ENCODE results near the gene UMODL1.

UMODL1 gene

DNA sequence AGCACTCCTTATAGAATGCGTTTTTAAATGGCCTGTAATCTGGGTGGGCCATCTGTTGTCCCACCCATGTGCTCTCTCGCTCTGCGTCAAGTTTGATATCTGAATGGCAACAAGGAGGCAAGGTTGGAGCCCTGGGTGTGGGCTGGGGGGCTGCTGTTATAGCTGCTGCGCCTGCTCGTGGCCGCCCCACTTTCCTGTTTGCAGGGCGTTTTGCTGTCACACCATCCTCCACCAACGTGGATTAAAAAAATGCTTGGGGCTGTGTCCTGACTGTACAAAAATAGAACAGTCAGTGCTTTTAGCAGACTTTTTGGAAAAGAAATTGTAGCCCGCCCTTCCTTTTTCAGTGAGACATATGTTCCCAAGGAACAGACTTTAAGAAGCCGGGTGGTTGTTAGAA is 25.4 kb downstream of the UMODL1 start:
- no peak for DNase-seq (ENCODE audit: low read depth, low spot score)

DNA sequence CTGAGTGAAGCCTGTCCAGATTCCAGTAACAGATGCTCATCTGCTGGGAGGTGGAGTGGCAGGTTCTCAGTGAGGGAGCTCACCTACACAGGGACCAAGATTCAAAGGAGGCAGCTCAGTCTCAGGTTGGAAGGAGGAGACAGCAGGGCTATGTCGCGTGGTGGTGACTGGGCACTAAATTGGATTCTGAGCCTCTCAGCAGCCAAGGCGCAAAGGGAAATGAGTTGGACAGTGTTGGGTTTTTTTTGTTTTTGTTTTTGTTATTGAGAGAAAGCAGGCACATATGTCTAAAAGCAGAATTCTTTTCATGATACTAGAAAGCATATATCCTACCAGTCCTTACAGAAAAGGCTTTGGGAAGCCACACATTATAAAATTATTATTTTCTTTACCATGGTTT is 26.2 kb downstream of the UMODL1 start:
- no peak for DNase-seq (ENCODE audit: low read depth, low spot score)

DNA sequence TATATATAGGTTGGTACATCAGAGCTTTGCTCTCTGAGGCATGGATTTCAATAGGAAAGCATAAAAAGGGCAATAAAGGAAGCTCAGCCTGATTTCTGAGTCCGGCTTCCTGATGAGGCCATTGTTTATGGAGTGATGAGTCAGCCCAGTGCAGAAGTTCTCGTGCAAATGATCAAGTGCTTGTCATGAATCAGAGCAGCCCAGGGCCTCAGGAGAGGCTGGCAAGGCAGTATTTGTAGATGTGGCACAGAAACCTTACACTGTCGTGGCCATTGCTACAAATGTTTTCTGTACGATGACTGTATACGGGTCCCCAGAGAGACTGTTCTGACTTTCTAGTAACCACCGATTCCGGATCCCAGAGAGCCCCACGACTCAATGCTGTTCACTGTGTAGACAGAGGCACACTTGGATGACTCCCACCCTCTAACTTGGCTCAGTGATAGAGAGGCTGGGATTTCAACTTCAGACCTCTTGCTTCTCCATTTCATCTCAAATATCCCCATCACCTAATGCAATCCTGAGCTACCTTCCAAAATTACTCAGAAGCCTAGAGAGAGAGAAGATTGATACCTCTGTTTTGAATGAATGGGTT is 26.8 kb downstream of the UMODL1 start:
- no peak for DNase-seq (ENCODE audit: low read depth, low spot score)

DNA sequence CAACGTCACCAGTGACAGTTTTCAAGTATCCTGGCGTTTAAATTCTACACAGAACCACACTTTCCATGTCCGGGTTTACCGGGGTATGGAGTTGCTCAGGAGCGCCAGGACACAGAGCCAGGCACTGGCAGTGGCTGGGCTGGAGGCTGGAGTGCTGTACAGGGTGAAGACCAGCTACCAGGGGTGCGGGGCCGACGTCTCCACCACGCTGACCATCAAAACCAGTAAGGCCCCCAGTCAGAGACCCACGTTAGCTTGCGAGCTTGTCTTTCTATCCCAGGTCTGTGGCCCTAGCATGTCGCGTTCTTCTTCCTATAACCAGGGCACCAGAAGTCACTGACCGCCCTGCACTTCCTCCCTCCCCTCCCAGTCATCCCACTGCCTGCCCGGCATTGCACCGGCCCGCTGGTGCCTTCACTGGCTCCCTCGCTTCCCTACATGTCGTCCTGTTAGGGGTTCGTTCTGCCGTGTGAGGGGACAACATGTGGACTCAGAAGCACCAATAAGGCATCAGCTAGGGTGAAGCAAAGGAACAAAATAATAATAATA is 27.9 kb downstream of the UMODL1 start:
- no peak for DNase-seq (ENCODE audit: low read depth, low spot score)

DNA sequence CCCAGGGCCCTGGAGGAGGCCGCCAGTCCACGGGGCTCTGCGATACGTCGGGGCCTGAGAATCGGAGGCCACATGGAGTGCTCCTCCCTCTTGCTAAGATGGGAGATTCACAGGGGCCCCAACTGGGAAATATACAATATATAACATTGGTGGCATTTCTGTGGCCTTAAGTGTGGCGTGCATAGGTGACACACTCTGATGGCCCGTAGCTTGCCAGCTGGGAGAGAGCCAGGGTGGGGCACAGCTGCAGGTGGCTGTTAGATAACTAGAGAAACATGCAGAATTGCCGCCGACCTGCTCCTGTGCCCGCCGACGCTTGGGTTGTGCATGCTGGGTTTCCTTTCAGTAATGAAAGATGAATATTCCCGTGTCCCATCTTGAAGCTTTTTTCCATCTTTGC is 30.1 kb downstream of the UMODL1 start:
- no peak for DNase-seq (ENCODE audit: low read depth, low spot score)

- no peak for DNase-seq (ENCODE audit: low read depth, low spot score)
Observed at GRCh38 chr21:42102076-42102475, 31.0 kb downstream of the UMODL1 start.

DNA sequence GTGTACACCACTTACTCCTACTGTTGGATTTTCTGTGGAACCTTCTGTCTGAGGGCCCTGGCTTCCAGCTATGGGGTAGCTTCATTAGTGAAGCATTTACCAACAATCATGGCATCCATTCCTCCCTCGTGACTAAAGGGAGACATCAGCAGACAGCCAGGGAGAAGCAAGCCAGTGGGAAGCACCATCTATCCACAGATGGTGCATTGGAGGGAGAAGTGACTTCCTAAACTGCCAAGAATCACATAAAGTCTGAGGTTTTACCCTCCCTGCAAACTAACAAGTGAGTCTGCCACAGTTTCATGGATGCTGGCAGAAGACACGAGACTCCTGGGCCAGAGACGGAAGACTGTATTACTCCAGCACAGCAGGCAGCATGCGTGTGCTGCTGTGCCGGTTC is 31.4 kb downstream of the UMODL1 start:
- DNase-seq (ENCODE audit: low read depth, low spot score), result no peak

- DNase-seq (ENCODE audit: low read depth, low spot score), result no peak
Observed at GRCh38 chr21:42102991-42103390, 31.9 kb downstream of the UMODL1 start.

- no peak for DNase-seq (ENCODE audit: low read depth, low spot score)
Observed at GRCh38 chr21:42103843-42104242, 32.7 kb downstream of the UMODL1 start.

- DNase-seq (ENCODE audit: low read depth, low spot score), result no peak
Observed at GRCh38 chr21:42105476-42106315, 34.6 kb downstream of the UMODL1 start.

DNA sequence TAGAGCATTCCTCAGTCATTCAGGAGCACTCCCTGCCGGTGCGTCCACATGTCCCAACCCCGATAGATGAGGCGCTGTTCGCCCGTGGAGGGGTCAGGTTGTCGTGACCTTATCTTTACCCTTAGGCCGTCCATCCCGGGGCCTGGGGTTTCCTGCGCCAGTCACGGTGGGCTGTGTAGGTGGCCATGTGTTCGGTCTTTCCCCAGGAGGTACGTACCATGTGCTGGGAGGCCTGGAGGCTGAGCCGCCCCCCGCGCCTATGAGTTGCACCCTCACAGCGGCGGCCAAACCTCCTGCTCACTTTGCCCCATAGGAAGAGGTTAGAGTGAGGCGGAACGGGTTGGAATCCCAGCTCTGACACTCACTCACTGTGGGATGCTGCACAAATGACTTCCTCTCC is 35.3 kb downstream of the UMODL1 start:
- DNase-seq (ENCODE audit: low read depth, low spot score), result no peak

- no peak for DNase-seq (ENCODE audit: low read depth, low spot score)
Observed at GRCh38 chr21:42107177-42107880, 36.2 kb downstream of the UMODL1 start.

DNA sequence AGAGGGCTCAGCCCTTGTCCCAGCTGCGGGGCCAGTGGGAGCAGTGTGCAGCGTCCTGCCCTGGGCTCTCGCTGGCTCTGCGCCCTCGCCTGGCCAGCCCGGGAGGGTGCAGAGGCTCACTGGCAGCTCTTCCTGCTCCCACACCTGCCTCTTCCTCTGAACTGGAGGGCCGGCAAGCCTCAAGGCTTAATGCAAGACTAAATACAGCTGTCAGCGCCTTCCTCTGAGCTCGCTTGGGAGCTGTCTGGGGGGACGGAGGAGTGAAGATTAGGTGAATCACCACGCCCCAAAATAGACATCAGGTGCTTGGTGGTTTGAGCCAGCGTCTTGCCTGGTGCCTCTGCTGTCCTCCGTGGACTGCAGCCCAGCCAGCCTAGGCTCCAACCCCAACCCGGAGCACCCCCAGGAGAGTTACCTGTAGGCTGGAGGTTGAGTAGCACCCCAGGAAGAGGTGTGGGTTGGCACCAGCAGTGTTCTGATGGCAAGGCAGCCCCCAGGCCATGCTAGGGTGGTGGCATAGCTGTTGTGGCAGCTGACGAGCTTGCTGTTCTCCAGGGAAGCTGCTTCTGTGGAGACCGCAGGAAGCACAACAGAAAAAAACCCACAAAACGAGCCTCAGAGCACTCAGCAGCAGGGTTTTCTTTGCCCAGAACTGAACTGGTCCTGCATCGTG is 36.9 kb downstream of the UMODL1 start:
- peak; percentile 20 for DNase-seq (ENCODE audit: low read depth, low spot score)

GRCh38 chr21:42108554-42109340 is 37.6 kb downstream of the UMODL1 start:
- DNase-seq (ENCODE audit: low read depth, low spot score), result no peak

DNA sequence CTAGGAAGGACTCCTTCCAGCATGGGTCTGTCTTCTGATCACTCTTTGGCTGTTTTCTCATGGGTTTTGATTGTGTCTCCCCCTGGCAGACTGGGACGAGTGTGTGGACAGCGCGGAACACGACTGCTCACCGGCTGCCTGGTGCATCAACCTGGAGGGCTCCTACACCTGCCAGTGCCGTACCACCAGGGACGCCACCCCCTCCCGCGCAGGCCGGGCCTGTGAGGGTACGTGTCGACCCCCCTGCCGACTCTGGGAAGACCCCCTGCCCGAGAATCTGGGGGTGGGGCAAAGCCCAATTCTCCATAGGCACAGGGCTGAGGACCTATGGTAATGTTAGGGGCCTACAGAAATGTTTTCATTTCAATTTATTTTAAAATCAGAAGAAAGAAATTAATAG is 38.4 kb downstream of the UMODL1 start:
- DNase-seq (ENCODE audit: low read depth, low spot score), result no peak

- no peak for DNase-seq (ENCODE audit: low read depth, low spot score)
Observed at GRCh38 chr21:42109873-42110525, 38.9 kb downstream of the UMODL1 start.

GRCh38 chr21:42110691-42111469 is 39.8 kb downstream of the UMODL1 start:
- DNase-seq (ENCODE audit: low read depth, low spot score), result no peak

GRCh38 chr21:42111470-42111743 is 40.3 kb downstream of the UMODL1 start:
- no peak for DNase-seq (ENCODE audit: low read depth, low spot score)

DNA sequence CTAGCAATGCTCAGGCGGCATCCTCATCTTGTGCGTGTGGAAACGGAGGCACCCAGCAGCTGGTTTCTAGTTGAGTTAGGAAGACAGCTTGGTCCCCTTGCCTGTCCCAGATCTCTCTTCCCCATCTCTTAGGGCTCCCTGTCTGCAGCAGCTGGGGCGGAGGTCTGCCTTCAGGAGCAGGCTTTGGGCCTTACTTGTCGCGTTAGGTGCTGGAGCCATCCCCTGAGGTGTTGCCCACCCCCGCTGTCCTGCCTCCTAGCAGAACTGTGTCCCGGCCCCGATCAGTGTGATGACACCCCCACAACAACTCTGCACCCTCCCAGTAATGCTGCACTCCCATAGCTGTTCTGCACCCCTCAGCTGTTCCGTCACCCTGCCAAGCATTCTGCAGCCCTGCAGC is 40.7 kb downstream of the UMODL1 start:
- DNase-seq (ENCODE audit: low read depth, low spot score), result no peak

DNA sequence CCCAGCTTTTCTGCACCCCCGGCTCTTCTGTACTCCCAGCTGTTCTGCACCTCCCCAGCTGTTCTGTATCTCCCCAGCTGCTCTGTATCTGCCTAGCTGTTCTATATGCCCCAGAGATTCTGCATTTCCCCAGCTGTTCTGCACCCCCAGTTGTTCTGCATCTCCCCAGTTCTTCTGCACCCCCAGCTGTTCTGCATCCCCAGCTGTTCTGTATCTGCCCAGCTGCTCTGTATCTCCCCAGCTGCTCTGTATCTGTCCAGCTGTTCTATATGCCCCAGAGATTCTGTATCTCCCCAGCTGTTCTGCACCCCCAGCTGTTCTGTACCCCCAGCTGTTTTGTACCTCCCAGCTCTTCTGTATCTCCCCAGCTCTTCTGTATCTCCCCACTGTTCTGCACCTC is 41.1 kb downstream of the UMODL1 start:
- no peak for DNase-seq (ENCODE audit: low read depth, low spot score)

Measured in activated CD4-positive, CD25-positive, alpha-beta regulatory T cell treated with anti-CD3 and anti-CD28 coated beads, Interleukin-2, amount 50 U/mL, for 16 hours (primary cell).